ENCODE data around the gene BPIFB4.
"Not testable (repeated sequence)": the region's sequence is repeated elsewhere in the genome, so short reads cannot be mapped to it uniquely, and the experiment has no call there.

BPIFB4 gene

GRCh38 chr20:33079259-33079658, at the start of gene BPIFB4:
TSS of gene BPIFB4 (plus strand) at chr20:33079643. CDS start at chr20:33081527, 1,884 bp downstream.
- no peak for DNase-seq (ENCODE audit: low read depth in 1 of 2, low spot score in 1 of 2)

GRCh38 chr20:33030076-33030475, 49.4 kb upstream of the BPIFB4 start:
- DNase-seq (ENCODE audit: low read depth in 1 of 2, low spot score in 1 of 2) = no peak

- DNase-seq (ENCODE audit: low read depth in 1 of 2, low spot score in 1 of 2) = no peak
Observed at GRCh38 chr20:33030569-33030968, 48.9 kb upstream of the BPIFB4 start.

GRCh38 chr20:33031531-33031930, 47.9 kb upstream of the BPIFB4 start, which contains the start of gene BPIFB6:
TSS of gene BPIFB6 (plus strand) at chr20:33031648. CDS start at chr20:33031648, 0 bp downstream.
- DNase-seq (ENCODE audit: low read depth in 1 of 2, low spot score in 1 of 2) = no peak

GRCh38 chr20:33032555-33032954, 46.9 kb upstream of the BPIFB4 start:
- no peak for DNase-seq (ENCODE audit: low read depth in 1 of 2, low spot score in 1 of 2)

GRCh38 chr20:33033381-33033780, 46.1 kb upstream of the BPIFB4 start:
- no peak for DNase-seq (ENCODE audit: low read depth in 1 of 2, low spot score in 1 of 2)

GRCh38 chr20:33034115-33034514, 45.3 kb upstream of the BPIFB4 start:
- no peak for DNase-seq (ENCODE audit: low read depth in 1 of 2, low spot score in 1 of 2)

GRCh38 chr20:33034901-33035492, 44.4 kb upstream of the BPIFB4 start:
- DNase-seq (ENCODE audit: low read depth in 1 of 2, low spot score in 1 of 2) = no peak

- no peak for DNase-seq (ENCODE audit: low read depth in 1 of 2, low spot score in 1 of 2)
Observed at GRCh38 chr20:33037456-33037855, 42.0 kb upstream of the BPIFB4 start.

GRCh38 chr20:33038243-33038642, 41.2 kb upstream of the BPIFB4 start:
- DNase-seq (ENCODE audit: low read depth in 1 of 2, low spot score in 1 of 2) = no peak

GRCh38 chr20:33042430-33042829, 37.0 kb upstream of the BPIFB4 start:
- no peak for DNase-seq (ENCODE audit: low read depth in 1 of 2, low spot score in 1 of 2)

GRCh38 chr20:33042983-33043730, 36.3 kb upstream of the BPIFB4 start:
- no peak for DNase-seq (ENCODE audit: low read depth in 1 of 2, low spot score in 1 of 2)

GRCh38 chr20:33043731-33044181, 35.7 kb upstream of the BPIFB4 start:
- no peak for DNase-seq (ENCODE audit: low read depth in 1 of 2, low spot score in 1 of 2)

- DNase-seq (ENCODE audit: low read depth in 1 of 2, low spot score in 1 of 2) = not testable (repeated sequence)
Observed at GRCh38 chr20:33045129-33045721, 34.2 kb upstream of the BPIFB4 start.

- no peak for DNase-seq (ENCODE audit: low read depth in 1 of 2, low spot score in 1 of 2)
Observed at GRCh38 chr20:33046412-33046811, 33.0 kb upstream of the BPIFB4 start.

- no peak for DNase-seq (ENCODE audit: low read depth in 1 of 2, low spot score in 1 of 2)
Observed at GRCh38 chr20:33051333-33051732, 28.1 kb upstream of the BPIFB4 start.

- DNase-seq (ENCODE audit: low read depth in 1 of 2, low spot score in 1 of 2) = no peak
Observed at GRCh38 chr20:33053291-33054106, 25.9 kb upstream of the BPIFB4 start, which contains the start of gene BPIFB3. TSS of gene BPIFB3 (plus strand) at chr20:33053903. CDS start at chr20:33055436, 1,533 bp downstream.

- DNase-seq (ENCODE audit: low read depth in 1 of 2, low spot score in 1 of 2) = no peak
Observed at GRCh38 chr20:33054381-33054780, 25.1 kb upstream of the BPIFB4 start.

GRCh38 chr20:33054791-33055190, 24.7 kb upstream of the BPIFB4 start:
- DNase-seq (ENCODE audit: low read depth in 1 of 2, low spot score in 1 of 2) = no peak

- DNase-seq (ENCODE audit: low read depth in 1 of 2, low spot score in 1 of 2) = no peak
Observed at GRCh38 chr20:33059136-33059535, 20.3 kb upstream of the BPIFB4 start.

- no peak for DNase-seq (ENCODE audit: low read depth in 1 of 2, low spot score in 1 of 2)
Observed at GRCh38 chr20:33059741-33060390, 19.6 kb upstream of the BPIFB4 start.
